ENCODE data around the gene ATXN7. TPM values are rescaled to one million over a fixed set of nuclear protein-coding genes. Genes with fewer than 3 reads are reported as not detected.
A peak's percentile ranks its signal among the peaks of the same experiment; 100 is the strongest.

Gene ATXN7
- total and polyA plus RNA-seq, 10 of the 15 experiments (the other 5 are each of a cell fraction or from before 2014, with no cell fraction given): 0.83 to 24.6 (median 8.5) TPM

DNA sequence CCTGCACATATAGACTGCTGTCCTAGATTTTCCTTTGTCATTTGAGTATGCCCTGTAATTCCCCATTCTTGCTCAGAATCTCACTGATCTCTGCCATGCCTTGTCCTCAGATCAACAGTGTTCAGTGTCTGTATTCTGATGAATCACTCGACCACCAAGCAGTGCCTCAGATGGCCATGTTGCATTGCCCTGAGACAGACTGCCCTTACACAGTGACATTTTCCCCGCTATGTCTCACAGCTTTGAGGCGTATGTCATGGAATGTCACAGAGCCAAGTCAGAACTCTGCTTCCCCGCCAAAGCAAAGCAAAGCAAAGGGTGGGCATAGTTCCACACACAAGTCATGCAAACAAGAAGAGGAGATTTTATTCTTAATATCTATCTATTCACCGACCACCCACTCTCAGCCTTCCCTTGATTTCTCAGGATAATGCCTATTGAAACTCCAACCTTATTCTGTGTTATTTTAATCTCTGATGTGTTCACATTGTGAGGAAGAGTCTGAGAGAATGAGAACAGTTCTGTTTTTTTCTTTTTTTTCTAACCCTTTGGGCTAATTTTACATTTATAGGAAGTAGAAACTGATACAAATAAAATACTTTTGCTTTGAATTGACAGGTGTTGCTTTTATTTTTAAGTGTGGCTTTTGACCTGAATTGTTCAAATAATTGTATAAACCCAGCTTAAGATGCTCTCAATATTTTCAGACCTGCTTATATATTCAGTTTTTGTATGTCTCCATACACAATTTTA, 176.5 kb downstream of the ATXN7 start:
- FAIRE-seq (no peak), DNase-seq (ENCODE audit: low read depth, low spot score) (no peak), ATAC-seq (no peak)
- Histone ChIP-seq H3K4me2 (ENCODE audit: control insufficient read depth, insufficient read depth) (no peak overlapping the region), H3K79me2 (ENCODE audit: control insufficient read depth, insufficient read depth, low read length) (no peaks in the 10 kb centered on the region), H3K9me3 (replicated peaks; ENCODE audit: control insufficient read depth, insufficient read depth, low read length) (no peaks in the 10 kb centered on the region), H3K27ac (ENCODE audit: control insufficient read depth, insufficient read depth) (no peak overlapping the region), H2AFZ (ENCODE audit: control insufficient read depth, low read depth, low read length) (no peak overlapping the region), H3K27me3 (replicated peaks in 1 of 2; ENCODE audit: control insufficient read depth in 2 of 2, insufficient read depth in 2 of 2, low read length in 1 of 2) (0 out of 4 replicates have a peak, but pooled peaks cover 0 to 3% of the 10 kb centered on the region in 2 experiments), H3K36me3 (ENCODE audit: control insufficient read depth in 2 of 2, insufficient read depth in 2 of 2, low read length in 1 of 2) (no peaks in the 10 kb centered on the region), H3K4me1 (ENCODE audit: control insufficient read depth, insufficient read depth, low read length) (no peaks in the 10 kb centered on the region), H3K9ac (ENCODE audit: control insufficient read depth, insufficient read depth, low read length) (no peak overlapping the region), H3K4me3 (no peak overlapping the region), H4K20me1 (ENCODE audit: control insufficient read depth, insufficient read depth) (no peaks in the 10 kb centered on the region)
- TF ChIP-seq ZNF622 (IDR thresholded peaks at IDR 0.05) (no peak), SP1 (IDR thresholded peaks at IDR 0.05; ENCODE audit: low read depth, low read length) (no peak), NFXL1 (IDR thresholded peaks at IDR 0.05; ENCODE audit: borderline replicate concordance) (no peak)
- CTCF ChIA-PET: interaction anchor here (0.6 to 3.2 kb wide), 6 partner anchors 10 to 1744 kb away, joined by 3 to 14 read pairs (median 7); partner anchors contain the start of genes PRICKLE2 and PSMD6
- in situ Hi-C loops (cut with MboI) (no loop called here), intact Hi-C loops (cut with micrococcal nuclease; ENCODE audit: unreplicated experiment) (loop anchor here (10.0 kb wide), 1 partner anchor 185 kb away; the partner anchor contains the start of gene PRICKLE2)
- BruUV-seq (replicated peaks): no TSS peak
- WGBS (ENCODE audit: insufficient coverage, insufficient replicate concordance, low lambda C conversion rate, missing lambda C conversion rate): 24% methylated on average over 5 of the region's 5 CpGs
- RAD21 ChIA-PET (ENCODE audit: unreplicated experiment): interaction anchor here (1.2 to 1.3 kb wide), 2 partner anchors 122 to 186 kb away, joined by 3 read pairs; partner anchors contain the start of gene PRICKLE2
- SMC1A ChIA-PET (ENCODE audit: uncharacterized antibody, unreplicated experiment): interaction anchor here (1.0 to 4.5 kb wide), 6 partner anchors 9 to 445 kb away, joined by 3 to 17 read pairs (median 6); no protein-coding TSS in a partner anchor
- POLR2A ChIA-PET: no interaction called here

DNA sequence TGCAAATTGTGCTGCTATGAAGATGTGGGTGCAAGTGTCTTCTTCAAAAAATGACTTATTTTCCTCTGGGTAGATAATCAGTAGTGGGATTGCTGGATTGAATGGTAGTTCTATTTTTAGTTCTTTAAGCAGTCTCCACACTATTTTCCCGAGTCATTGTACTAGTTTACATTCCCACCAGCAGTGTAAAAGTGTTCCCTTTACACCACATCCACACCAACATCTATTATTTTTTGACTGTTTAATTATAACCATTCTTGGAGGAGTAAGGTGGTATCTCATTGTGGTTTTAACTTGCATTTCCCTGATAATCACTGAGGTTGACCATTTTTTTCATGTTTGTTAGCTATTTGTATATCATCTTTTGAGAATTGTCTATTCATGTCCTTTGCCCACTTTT, 179.3 kb downstream of the ATXN7 start:
- Histone ChIP-seq H3K4me1 (ENCODE audit: control insufficient read depth, insufficient read depth, low read length) (no peaks in the 10 kb centered on the region), H3K9ac (ENCODE audit: control insufficient read depth, insufficient read depth, low read length) (no peak overlapping the region), H3K27ac (ENCODE audit: control insufficient read depth, insufficient read depth) (no peak overlapping the region), H3K79me2 (ENCODE audit: control insufficient read depth, insufficient read depth, low read length) (no peaks in the 10 kb centered on the region), H2AFZ (ENCODE audit: control insufficient read depth, low read depth, low read length) (no peak overlapping the region), H4K20me1 (ENCODE audit: control insufficient read depth, insufficient read depth) (no peaks in the 10 kb centered on the region), H3K9me3 (replicated peaks; ENCODE audit: control insufficient read depth, insufficient read depth, low read length) (no peaks in the 10 kb centered on the region), H3K36me3 (ENCODE audit: control insufficient read depth in 2 of 2, insufficient read depth in 2 of 2, low read length in 1 of 2) (no peaks in the 10 kb centered on the region), H3K27me3 (replicated peaks in 1 of 2; ENCODE audit: control insufficient read depth in 2 of 2, insufficient read depth in 2 of 2, low read length in 1 of 2) (0 out of 4 replicates have a peak, but pooled peaks cover 0 to 3% of the 10 kb centered on the region in 2 experiments), H3K4me2 (ENCODE audit: control insufficient read depth, insufficient read depth) (no peak overlapping the region), H3K4me3 (no peak overlapping the region)
- ATAC-seq (no peak), FAIRE-seq (peak; percentile 23), DNase-seq (ENCODE audit: low read depth, low spot score) (no peak)
- intact Hi-C loops (cut with micrococcal nuclease; ENCODE audit: unreplicated experiment): no loop called here
- in situ Hi-C loops (cut with MboI): no loop called here
- WGBS (ENCODE audit: insufficient coverage, insufficient replicate concordance, low lambda C conversion rate, missing lambda C conversion rate): 0% methylated on average over 1 of the region's 1 CpG
- ChIA-PET POLR2A (interaction anchor here (1.5 kb wide), 1 partner anchor 10 kb away, joined by 3 read pairs; no protein-coding TSS in a partner anchor), CTCF (no interaction called here), RAD21 (ENCODE audit: unreplicated experiment) (no interaction called here), SMC1A (ENCODE audit: uncharacterized antibody, unreplicated experiment) (interaction anchor here (1.2 to 4.5 kb wide), 2 partner anchors 12 to 31 kb away, joined by 4 to 16 read pairs; no protein-coding TSS in a partner anchor)
- BruUV-seq (replicated peaks): no TSS peak
- no peak for TF ChIP-seq CREB1 (IDR thresholded peaks at IDR 0.05; ENCODE audit: low read depth)
- no peak for TF ChIP-seq TBL1XR1 (IDR thresholded peaks at IDR 0.05; ENCODE audit: low read depth, low read length)
- no peak for TF ChIP-seq EGR1 (IDR thresholded peaks at IDR 0.05; ENCODE audit: borderline replicate concordance in 1 of 2, low read depth in 2 of 2, low read length in 2 of 2)
- no peak for TF ChIP-seq ZBTB11 (CRISPR knock-in tag; IDR thresholded peaks at IDR 0.05)
- TF ChIP-seq PAX8 (IDR thresholded peaks at IDR 0.05): no peak
- TF ChIP-seq NKRF (conservative IDR thresholded peaks at IDR 0.05): no peak
- TF ChIP-seq ZZZ3 (IDR thresholded peaks at IDR 0.05; ENCODE audit: control insufficient read depth, insufficient read length, low read depth): no peak
- no peak for TF ChIP-seq NFYA (IDR thresholded peaks at IDR 0.05; ENCODE audit: borderline replicate concordance, low read depth, low read length)

All from GM12878 (cell line).